ENCODE data around the gene LAMA5. TPM values are rescaled to one million over a fixed set of nuclear protein-coding genes. Genes with fewer than 3 reads are reported as not detected.

The LAMA5 gene
- polyA plus RNA-seq, 3 donors = 0.05 TPM; not detected in 2

DNA sequence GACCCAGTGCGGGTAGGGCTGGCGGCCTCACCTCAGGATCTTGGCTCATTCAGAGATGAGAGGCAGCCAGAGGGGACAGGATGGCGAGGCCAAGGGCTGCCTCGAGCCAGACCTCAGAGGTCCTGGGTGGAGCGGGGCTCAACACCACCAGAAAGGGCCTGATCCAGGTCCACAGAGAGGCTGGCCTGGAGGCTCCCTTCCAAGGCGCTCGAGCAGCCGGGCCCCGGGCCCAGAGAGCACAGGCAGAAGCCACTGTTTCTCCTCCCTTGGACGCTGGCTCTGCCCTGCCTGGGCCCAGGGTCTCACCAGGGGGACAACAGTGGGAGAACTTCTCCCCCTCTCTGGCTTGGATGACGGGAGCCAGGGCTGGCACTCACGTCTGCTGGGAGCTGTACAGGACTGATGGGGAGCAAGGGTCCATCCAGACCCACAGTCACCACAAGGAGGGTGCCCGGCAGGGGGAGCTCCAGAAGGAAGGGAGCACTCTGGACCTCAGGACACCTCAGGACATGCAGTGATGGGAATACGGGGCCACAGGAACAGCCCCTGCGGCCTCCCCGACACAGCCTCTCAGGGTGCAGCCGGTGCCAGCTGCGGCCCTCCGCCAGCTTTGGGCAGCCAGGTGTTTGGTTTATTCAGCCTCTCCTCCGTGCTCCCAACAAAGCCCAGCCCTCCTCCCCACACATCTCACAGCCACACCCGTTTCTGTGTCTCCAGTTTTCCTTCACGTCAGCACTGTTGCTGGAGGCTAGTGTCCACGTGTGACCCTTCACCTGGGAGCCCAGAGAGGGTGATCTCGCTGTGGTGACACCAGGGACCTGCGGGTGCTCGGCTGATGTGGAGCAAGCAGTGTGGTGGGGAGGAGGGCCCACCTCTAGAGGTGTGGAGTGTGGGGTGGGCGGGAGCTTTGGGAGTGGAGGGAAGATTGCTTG is 28.5 kb upstream of the LAMA5 start:
- H3K36me3 ChIP-seq (replicated peaks in 1 of 2; ENCODE audit: control insufficient read depth in 1 of 2, insufficient read depth in 2 of 2, low read length in 2 of 2) = peaks cover 12 to 33% of the 10 kb centered on the region in 2 donors

More for the DNA sequence above, 28.5 kb upstream of the LAMA5 start:
- Histone ChIP-seq H3K27me3 (ENCODE audit: control insufficient read depth in 2 of 2, insufficient read depth in 2 of 2, low read length in 2 of 2) (no peaks in the 10 kb centered on the region), H4K20me1 (ENCODE audit: insufficient read depth, low read length) (peaks cover 4% of the 10 kb centered on the region), H3K79me2 (ENCODE audit: insufficient read depth, low read length) (no peaks in the 10 kb centered on the region), H3K9me3 (replicated peaks in 1 of 2; ENCODE audit: control insufficient read depth in 1 of 2, insufficient read depth in 1 of 2, low read length in 2 of 2) (no peaks in the 10 kb centered on the region), H3K4me3 (replicated peaks in 1 of 3; ENCODE audit: low read depth in 2 of 3, low read length in 3 of 3) (no peak overlapping the region), H3K9ac (ENCODE audit: insufficient read depth, low read length, poor library complexity, severe bottlenecking) (no peak overlapping the region), H2AFZ (ENCODE audit: insufficient read depth, low read depth, low read length, poor library complexity, severe bottlenecking) (no peak overlapping the region), H3K27ac (ENCODE audit: low read depth in 1 of 2, low read length in 2 of 2) (no peak overlapping the region), H3K4me2 (replicated peaks; ENCODE audit: extremely low read depth, low read length, poor library complexity, severe bottlenecking) (no peak overlapping the region), H3K4me1 (ENCODE audit: control insufficient read depth in 1 of 2, insufficient read depth in 2 of 2, low read length in 2 of 2) (no peaks in the 10 kb centered on the region)
- H3K4me3 Mint-ChIP-seq = no peak overlapping the region
- no peak for DNase-seq
- peak overlapping the region in 1 of 7 donors; percentile 68 for H3K27ac Mint-ChIP-seq
- WGBS (ENCODE audit: insufficient coverage) = 95% methylated on average over 22 of the region's 27 CpGs
- peaks cover 0 to 7% (median 0%) of the 10 kb centered on the region in 7 donors for H3K9me3 Mint-ChIP-seq
- intact Hi-C loops (cut with micrococcal nuclease) = no loop called here
- TF ChIP-seq, protein P1, sequence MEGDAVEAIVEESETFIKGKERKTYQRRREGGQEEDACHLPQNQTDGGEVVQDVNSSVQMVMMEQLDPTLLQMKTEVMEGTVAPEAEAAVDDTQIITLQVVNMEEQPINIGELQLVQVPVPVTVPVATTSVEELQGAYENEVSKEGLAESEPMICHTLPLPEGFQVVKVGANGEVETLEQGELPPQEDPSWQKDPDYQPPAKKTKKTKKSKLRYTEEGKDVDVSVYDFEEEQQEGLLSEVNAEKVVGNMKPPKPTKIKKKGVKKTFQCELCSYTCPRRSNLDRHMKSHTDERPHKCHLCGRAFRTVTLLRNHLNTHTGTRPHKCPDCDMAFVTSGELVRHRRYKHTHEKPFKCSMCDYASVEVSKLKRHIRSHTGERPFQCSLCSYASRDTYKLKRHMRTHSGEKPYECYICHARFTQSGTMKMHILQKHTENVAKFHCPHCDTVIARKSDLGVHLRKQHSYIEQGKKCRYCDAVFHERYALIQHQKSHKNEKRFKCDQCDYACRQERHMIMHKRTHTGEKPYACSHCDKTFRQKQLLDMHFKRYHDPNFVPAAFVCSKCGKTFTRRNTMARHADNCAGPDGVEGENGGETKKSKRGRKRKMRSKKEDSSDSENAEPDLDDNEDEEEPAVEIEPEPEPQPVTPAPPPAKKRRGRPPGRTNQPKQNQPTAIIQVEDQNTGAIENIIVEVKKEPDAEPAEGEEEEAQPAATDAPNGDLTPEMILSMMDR (IDR thresholded peaks at IDR 0.05) = no peak
- H3K36me3 Mint-ChIP-seq = peaks cover 20 to 51% of the 10 kb centered on the region in 2 donors
- H3K27me3 Mint-ChIP-seq (ENCODE audit: low read depth in 3 of 3) = no peaks in the 10 kb centered on the region
- no peaks in the 10 kb centered on the region for H3K4me1 Mint-ChIP-seq
